Left lung (tissue), 10 donors: ENCODE measurements around the gene RASA3. TPM values are rescaled to one million over a fixed set of nuclear protein-coding genes. Genes with fewer than 3 reads are reported as not detected.
"Not testable (repeated sequence)": the region's sequence is repeated elsewhere in the genome, so short reads cannot be mapped to it uniquely, and the experiment has no call there.

ENCODE experiments used
- ATAC-seq: fragments of 200-7000 bp; cut with Tn5 transposase; one replicate; pipeline ENCODE4 v1.9.1; 2020; ENCODE audit warnings: moderate library complexity
- DNase-seq, 4 donors: peaks; one replicate each; pipeline ENCODE4 v3.0.0-alpha.2; 2013 to 2020
- H3K27ac ChIP-seq, 2 donors: fragments of 200-600 bp; sonication (generic) in 1 of 2; one replicate each; pipeline versions ENCODE4 v1.5.0 to v1.8.0; 2020 to 2021
- H3K27me3 ChIP-seq, 2 donors: fragments of 200-600 bp; sonication (generic) in 1 of 2; one replicate each; pipeline versions ENCODE4 v1.5.0 to v1.8.0; 2020 to 2021
- H3K36me3 ChIP-seq, 2 donors: fragments of 200-600 bp; sonication (generic) in 1 of 2; one replicate each; pipeline versions ENCODE4 v1.5.0 to v1.8.0; 2020 to 2021
- H3K4me1 ChIP-seq, 2 donors: fragments of 200-600 bp; one replicate each; pipeline ENCODE4 v1.8.0; 2021
- H3K4me3 ChIP-seq, 2 donors: fragments of 200-600 bp; sonication (generic) in 1 of 2; one replicate each; pipeline versions ENCODE4 v1.5.0 to v1.8.0; 2020 to 2021; ENCODE audit warnings: mild to moderate bottlenecking in 1 of 2
- H3K9me3 ChIP-seq, 2 donors: fragments of 200-600 bp; sonication (generic) in 1 of 2; one replicate each; pipeline versions ENCODE4 v1.5.0 to v1.8.0; 2020 to 2021
- CTCF ChIP-seq, 2 donors: fragments of 200-600 bp; sonication (generic) in 1 of 2; IDR thresholded peaks; one replicate each; pipeline versions ENCODE4 v1.5.0 to v1.8.0; 2021; ENCODE audit warnings: antibody characterized with exemption in 2 of 2
- intact Hi-C, 2 donors: fragments of 100-400 bp; cut with DNase I; formaldehyde crosslinking; loops; one replicate each; pipeline versions ENCODE4 v1.11.2 to v1.14.2; 2022
- polyA plus RNA-seq, 6 donors: library from polyadenylated mRNA; unstranded; fragments of 120-200 nt; gene quantifications; one replicate each; pipeline ENCODE4 v1.2.1, GENCODE V29; 2013; ENCODE audit not compliant: insufficient read length in 6 of 6
- total RNA-seq, 2 donors: library from RNA; stranded (reverse); fragmentation: NEBNext Ultra II Directional; extraction: Animal tissue kit (Norgen Biotek cat#: 25700); gene quantifications; one replicate each; pipeline ENCODE4 v1.2.1, GENCODE V29; 2021
- donor health status: DM: no; HTN: yes; CAD: no.
- donor health status: DM: no; HTN: no; CAD: no.

RASA3 gene
- total and polyA plus RNA-seq, 8 donors = 11.4 to 22.2 (median 12.7) TPM

- Histone ChIP-seq H3K27ac (no peak overlapping the region), H3K4me3 (no peak overlapping the region), H3K4me1 (peaks cover 9 to 47% of the 10 kb centered on the region in 2 donors), H3K36me3 (no peaks in the 10 kb centered on the region), H3K27me3 (no peaks in the 10 kb centered on the region), H3K9me3 (no peaks in the 10 kb centered on the region)
- ATAC-seq (no peak), DNase-seq (peak in 1 of 4 donors; percentile 24)
- intact Hi-C loops = no loop called here
- TF ChIP-seq CTCF (IDR thresholded peaks at IDR 0.05) = no peak
Measured at GRCh38 chr13:114112231-114112825, 20.1 kb downstream of the RASA3 start.

- peak in 1 of 4 donors; percentile 8 for DNase-seq
- no peak for TF ChIP-seq CTCF (IDR thresholded peaks at IDR 0.05)
Measured at GRCh38 chr13:114111577-114111976, 20.8 kb downstream of the RASA3 start.

GRCh38 chr13:114110830-114111189, 21.6 kb downstream of the RASA3 start:
- ATAC-seq, H3K36me3 ChIP-seq, DNase-seq, H3K9me3 ChIP-seq, H3K4me3 ChIP-seq, intact Hi-C loops, H3K27me3 ChIP-seq: not testable (repeated sequence)
- Histone ChIP-seq H3K27ac (peak overlapping the region in 1 of 2 donors; percentile 41), H3K4me1 (peaks cover 10 to 52% of the 10 kb centered on the region in 2 donors)

More at GRCh38 chr13:114111577-114111976, 20.8 kb downstream of the RASA3 start:
- intact Hi-C loops = no loop called here
- Histone ChIP-seq H3K9me3 (no peaks in the 10 kb centered on the region), H3K27ac (no peak overlapping the region), H3K36me3 (no peaks in the 10 kb centered on the region), H3K4me3 (no peak overlapping the region), H3K27me3 (no peaks in the 10 kb centered on the region), H3K4me1 (peaks cover 10 to 55% of the 10 kb centered on the region in 2 donors)
- no peak for ATAC-seq

GRCh38 chr13:114110091-114110829, 22.2 kb downstream of the RASA3 start:
- H3K9me3 ChIP-seq = no peaks in the 10 kb centered on the region
- DNase-seq = peak in 2 of 4 donors; percentile 73 to 88
- peak in 1 of 2 donors; percentile 10 for TF ChIP-seq CTCF (IDR thresholded peaks at IDR 0.05)
- H3K36me3 ChIP-seq = no peaks in the 10 kb centered on the region
- no peak overlapping the region for H3K4me3 ChIP-seq
- ATAC-seq = peak; percentile 48
- H3K4me1 ChIP-seq = peaks cover 10 to 46% of the 10 kb centered on the region in 2 donors
- peak overlapping the region in 1 of 2 donors; percentile 41 for H3K27ac ChIP-seq
- H3K27me3 ChIP-seq = no peaks in the 10 kb centered on the region
- intact Hi-C loops = no loop called here

GRCh38 chr13:114109641-114110041, 22.8 kb downstream of the RASA3 start:
- intact Hi-C loops = no loop called here
- no peaks in the 10 kb centered on the region for H3K9me3 ChIP-seq
- peak overlapping the region in 1 of 2 donors; percentile 41 for H3K27ac ChIP-seq
- TF ChIP-seq CTCF (IDR thresholded peaks at IDR 0.05) = no peak
- peaks cover 6 to 40% of the 10 kb centered on the region in 2 donors for H3K4me1 ChIP-seq
- H3K36me3 ChIP-seq = no peaks in the 10 kb centered on the region
- no peak overlapping the region for H3K4me3 ChIP-seq
- DNase-seq (peak in 2 of 4 donors; percentile 32 to 78), ATAC-seq (no peak)
- H3K27me3 ChIP-seq = no peaks in the 10 kb centered on the region
